Endothelial cell of umbilical vein (primary cell): ENCODE data around the gene MYRIP. TPM values are rescaled to one million over a fixed set of nuclear protein-coding genes. Genes with fewer than 3 reads are reported as not detected.

Experiments used
- BruUV-seq: library from RNA; stranded (reverse); fragments of 400-500 nt; replicated peaks from 2 replicates; lab custom pipeline; 2021; lab: Mats Ljungman, UMichigan
- CTCF ChIA-PET: fragments of 300-600, 350-600 bp; sonication (Branson Sonifier 250); formaldehyde crosslinking; loops from one replicate; lab custom pipeline; 2021; ENCODE audit warnings: antibody characterized with exemption, inconsistent platforms; lab: Charles Lee
- POLR2A ChIA-PET: fragments of 300-600, 350-600 bp; sonication (Branson Sonifier 250); formaldehyde crosslinking; loops from one replicate; lab custom pipeline; 2021; ENCODE audit warnings: antibody characterized with exemption, inconsistent platforms; lab: Charles Lee
- DNase-seq: peaks from one replicate; pipeline ENCODE4 v3.0.0-alpha.2; 2011; ENCODE audit warnings: low read depth, low spot score
- FAIRE-seq: peaks from 2 replicates; lab custom pipeline; 2011; peaks lifted over from hg19 to GRCh38; lab: Jason Lieb, UNC
- H2AFZ ChIP-seq: 2 replicates; pipeline ENCODE4 v1.6.0; 2012; ENCODE audit warnings: low read depth, low read length, control low read depth, inconsistent platforms
- H3K27ac ChIP-seq: 2 replicates; pipeline ENCODE4 v1.5.1; 2011; ENCODE audit warnings: low read depth, mild to moderate bottlenecking, control low read depth, low read length, moderate library complexity; ENCODE audit not compliant: insufficient read depth
- H3K27me3 ChIP-seq, 2 experiments: 2 replicates each; pipeline versions ENCODE4 v1.6.0 to v1.6.1; 2011; ENCODE audit warnings: low read length in 2 of 2, mixed read lengths in 1 of 2; ENCODE audit not compliant: control insufficient read depth in 2 of 2, insufficient read depth in 2 of 2
- H3K36me3 ChIP-seq, 2 experiments: 2 replicates in 1 of 2; 3 replicates in 1 of 2; pipeline ENCODE4 v1.5.1; 2011; ENCODE audit warnings: low read length in 2 of 2, mild to moderate bottlenecking in 1 of 2, moderate library complexity in 1 of 2; ENCODE audit not compliant: control insufficient read depth in 2 of 2, insufficient read depth in 2 of 2; ENCODE audit errors: extremely low read depth in 1 of 2
- H3K4me1 ChIP-seq: 3 replicates; pipeline ENCODE4 v1.5.1; 2011; ENCODE audit warnings: mild to moderate bottlenecking, low read length; ENCODE audit not compliant: control insufficient read depth, insufficient read depth; ENCODE audit errors: extremely low read depth
- H3K4me2 ChIP-seq: 2 replicates; pipeline ENCODE4 v1.6.1; 2011; ENCODE audit warnings: low read length, control low read depth, mixed read lengths; ENCODE audit not compliant: insufficient read depth
- H3K4me3 ChIP-seq, 3 experiments: fragments of 200-600 bp in 1 of 3; sonication (generic), shearing (Covaris generic) in 1 of 3; replicated peaks in 1 of 3; 2 replicates each; pipeline ENCODE4 v1.5.1; 2011 to 2016; ENCODE audit warnings: control low read depth in 3 of 3, low read length in 3 of 3, mild to moderate bottlenecking in 2 of 3, inconsistent platforms in 1 of 3, low read depth in 1 of 3, moderate library complexity in 1 of 3; ENCODE audit not compliant: insufficient read depth in 1 of 3
- H3K79me2 ChIP-seq: 2 replicates; pipeline ENCODE4 v1.6.0; 2012; ENCODE audit warnings: low read length, inconsistent platforms; ENCODE audit not compliant: control insufficient read depth, insufficient read depth
- H3K9ac ChIP-seq: replicated peaks from 2 replicates; pipeline ENCODE3; 2011; ENCODE audit warnings: low read length, control low read depth; ENCODE audit not compliant: insufficient read depth; ENCODE audit errors: extremely low read depth
- H3K9me1 ChIP-seq: replicated peaks from 3 replicates; pipeline ENCODE4 v1.6.0; 2011; ENCODE audit warnings: mild to moderate bottlenecking, low read length; ENCODE audit not compliant: control insufficient read depth, insufficient read depth; ENCODE audit errors: extremely low read depth
- H3K9me3 ChIP-seq: replicated peaks from 2 replicates; pipeline ENCODE4 v1.5.1; 2012; ENCODE audit warnings: low read length, inconsistent platforms; ENCODE audit not compliant: control insufficient read depth, insufficient read depth
- H4K20me1 ChIP-seq: replicated peaks from 2 replicates; pipeline ENCODE3; 2011; ENCODE audit warnings: mild to moderate bottlenecking, low read length; ENCODE audit not compliant: control insufficient read depth, insufficient read depth; ENCODE audit errors: extremely low read depth
- EZH2 ChIP-seq: IDR thresholded peaks from 2 replicates; pipeline ENCODE4 v1.6.1; 2012; ENCODE audit warnings: borderline replicate concordance, low read depth, mild to moderate bottlenecking, moderate library complexity, low read length, inconsistent platforms; ENCODE audit not compliant: severe bottlenecking
- GATA2 ChIP-seq: IDR thresholded peaks from 2 replicates; pipeline ENCODE4 v1.7.0; 2011; ENCODE audit warnings: low read depth, mild to moderate bottlenecking, moderate library complexity, mixed read lengths, low read length; ENCODE audit not compliant: insufficient read length, insufficient read depth
- JUN ChIP-seq: IDR thresholded peaks from 2 replicates; pipeline ENCODE4 v1.6.1; 2011; ENCODE audit warnings: borderline replicate concordance, low read depth; ENCODE audit not compliant: insufficient read length, insufficient read depth
- MYC ChIP-seq: IDR thresholded peaks from one replicate; pipeline ENCODE4 v1.6.1; 2011; ENCODE audit warnings: mild to moderate bottlenecking, low read depth, low read length
- POLR2A ChIP-seq: IDR thresholded peaks from 2 replicates; pipeline ENCODE4 v1.6.1; 2012; ENCODE audit warnings: low read depth, mild to moderate bottlenecking, control low read depth, low read length
- dilution Hi-C: fragments of 300-500 bp; cut with MboI; formaldehyde crosslinking; loops from one replicate; pipeline ENCODE4 v1.15.0; 2019; ENCODE audit warnings: low sequenced_read_pairs; ENCODE audit not compliant: extremely low pct_ligation_motif_present
- intact Hi-C: fragments of 100-400 bp; cut with micrococcal nuclease; formaldehyde crosslinking; loops from one replicate; pipeline ENCODE4 v1.10.0; 2022
- polyA plus RNA-seq, 4 experiments: library from polyadenylated mRNA; depleted of rRNA in 3 of 4; stranded (reverse) in 3 of 4; unstranded in 1 of 4; fragments of >200 nt; gene quantifications; 2 replicates each; pipeline versions ENCODE4 v1.2.1 to v1.2.3, GENCODE V29; 2011 to 2012; ENCODE audit warnings: missing spikeins in 1 of 4
- total RNA-seq: library from RNA; stranded (reverse); gene quantifications from 2 replicates; pipeline ENCODE4 v1.2.3, GENCODE V29; 2021
- TF ChIP-seq, protein P1 (sequence below): IDR thresholded peaks from 2 replicates; pipeline ENCODE4 v1.6.1; 2011; ENCODE audit not compliant: insufficient read depth, insufficient read length

The MYRIP gene
- total and polyA plus RNA-seq, 2 donors (not counting 3 experiments of a cell fraction or from before 2014, with no cell fraction given): 6.7 to 11.9 TPM

DNA sequence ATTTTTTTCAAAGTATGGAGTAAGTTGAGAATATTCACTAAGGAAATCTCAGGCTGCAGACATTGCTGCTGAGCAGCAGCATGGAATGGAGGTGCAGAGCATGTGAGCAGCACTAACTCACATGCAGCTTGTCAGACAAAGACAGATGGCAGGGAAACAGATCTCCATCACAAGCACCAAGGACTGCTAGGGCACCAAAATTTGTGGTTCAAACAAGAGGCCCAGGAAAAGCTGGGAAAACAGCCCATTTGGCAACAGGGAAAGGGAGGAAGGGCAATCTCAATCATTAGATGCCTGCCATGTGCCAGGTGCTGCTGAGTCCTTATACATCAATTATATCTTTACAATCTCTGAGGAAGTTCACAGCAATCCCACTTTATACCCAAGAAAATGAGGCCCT lies 452.9 kb downstream of the MYRIP start:
- FAIRE-seq (no peak), DNase-seq (no peak)
- Histone ChIP-seq H3K4me2 (no peak overlapping the region), H2AFZ (no peak overlapping the region), H3K4me1 (no peaks in the 10 kb centered on the region), H3K27ac (no peak overlapping the region), H3K4me3 (no peak overlapping the region), H3K79me2 (no peaks in the 10 kb centered on the region), H3K9me1 (no peaks in the 10 kb centered on the region), H3K36me3 (peaks cover 0 to 6% of the 10 kb centered on the region in 2 experiments), H4K20me1 (no peaks in the 10 kb centered on the region), H3K9ac (no peak overlapping the region), H3K9me3 (no peaks in the 10 kb centered on the region), H3K27me3 (no peaks in the 10 kb centered on the region)
- no peak for TF ChIP-seq POLR2A
- TF ChIP-seq, protein P1, sequence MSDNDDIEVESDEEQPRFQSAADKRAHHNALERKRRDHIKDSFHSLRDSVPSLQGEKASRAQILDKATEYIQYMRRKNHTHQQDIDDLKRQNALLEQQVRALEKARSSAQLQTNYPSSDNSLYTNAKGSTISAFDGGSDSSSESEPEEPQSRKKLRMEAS: no peak
- TF ChIP-seq JUN: no peak
- no peak for TF ChIP-seq MYC
- CTCF ChIA-PET: interaction anchor here (1.1 kb wide), 2 partner anchors 71 to 84 kb away, joined by 3 to 5 read pairs; no protein-coding TSS in a partner anchor
- dilution Hi-C loops (no loop called here), intact Hi-C loops (loop anchor here (2.0 kb wide), 1 partner anchor 16 kb away; no protein-coding TSS in a partner anchor)
- POLR2A ChIA-PET: no interaction called here
- BruUV-seq: no TSS peak

DNA sequence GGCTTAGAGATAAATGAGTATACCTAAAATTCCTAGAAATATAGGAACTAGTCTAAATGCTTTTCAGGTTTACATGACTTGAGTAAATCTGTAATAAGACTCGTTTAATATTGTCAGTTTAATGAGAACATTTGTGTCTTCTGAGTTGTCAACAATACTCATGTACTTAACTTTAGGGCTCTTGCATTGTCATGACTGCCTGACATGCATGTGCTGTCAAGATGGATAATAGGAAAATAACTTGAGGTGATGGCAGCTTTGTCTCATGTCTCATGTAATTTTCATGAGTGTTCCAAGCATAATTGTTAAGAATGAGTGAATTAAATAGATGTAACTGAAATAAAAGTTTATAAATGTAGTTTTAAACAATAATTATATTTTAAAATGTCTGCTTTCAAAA lies 455.0 kb downstream of the MYRIP start:
- no peak for FAIRE-seq
- CTCF ChIA-PET: no interaction called here

More for the DNA sequence above, 455.0 kb downstream of the MYRIP start:
- H3K36me3 ChIP-seq: peaks cover 0 to 3% of the 10 kb centered on the region in 2 experiments
- no peak overlapping the region for H3K4me2 ChIP-seq
- POLR2A ChIA-PET: no interaction called here
- no peaks in the 10 kb centered on the region for H3K27me3 ChIP-seq
- dilution Hi-C loops (no loop called here), intact Hi-C loops (no loop called here)
- BruUV-seq: no TSS peak
- H3K9me3 ChIP-seq: no peaks in the 10 kb centered on the region
- H2AFZ ChIP-seq: no peak overlapping the region
- H3K79me2 ChIP-seq: no peaks in the 10 kb centered on the region
- no peak for DNase-seq
- no peaks in the 10 kb centered on the region for H4K20me1 ChIP-seq
- H3K4me1 ChIP-seq: no peaks in the 10 kb centered on the region
- no peak overlapping the region for H3K9ac ChIP-seq
- TF ChIP-seq JUN: no peak
- no peak for TF ChIP-seq EZH2
- no peak for TF ChIP-seq GATA2
- TF ChIP-seq, protein P1: no peak
- no peak for TF ChIP-seq MYC
- no peak overlapping the region for H3K4me3 ChIP-seq
- no peak overlapping the region for H3K27ac ChIP-seq
- H3K9me1 ChIP-seq: no peaks in the 10 kb centered on the region
